ENCODE results near the gene NAT9. TPM values are rescaled to one million over a fixed set of nuclear protein-coding genes. Genes with fewer than 3 reads are reported as not detected.

Gene NAT9
- total RNA-seq, 6 experiments from 2014 or later: 10.0 to 23.0 (median 16.3) TPM

DNA sequence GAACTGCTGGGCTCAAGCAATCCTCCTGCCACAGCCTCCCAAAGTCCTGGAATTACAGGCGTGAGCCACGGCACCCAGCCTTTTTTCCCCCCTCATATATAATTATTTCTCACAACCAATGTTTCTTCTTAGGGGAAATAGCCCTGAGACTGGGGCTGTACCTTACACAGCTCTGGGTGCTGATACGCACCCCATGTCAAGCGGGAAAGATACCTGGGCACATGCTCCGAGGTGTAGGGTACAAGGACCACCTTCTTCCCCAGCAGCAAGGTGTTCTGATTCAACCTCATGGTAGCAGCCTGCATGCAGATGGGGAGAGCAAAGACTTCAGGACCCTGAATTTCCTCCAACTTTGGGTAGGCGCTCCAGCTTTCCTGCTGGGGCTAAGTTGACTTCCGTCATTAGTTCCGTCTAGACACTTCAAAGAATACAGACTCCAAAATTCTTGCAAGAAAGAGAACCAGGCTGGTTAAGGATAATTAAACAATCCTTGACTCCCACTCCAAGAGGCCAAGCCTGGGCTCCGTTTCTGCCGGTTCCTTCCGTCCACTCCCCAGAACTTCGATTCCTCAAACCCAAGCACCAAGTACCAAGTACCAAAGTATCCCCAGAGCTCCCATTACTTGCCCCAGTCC is 619 bp downstream of the NAT9 start:
- intact Hi-C loops (cut with DNase I): no loop called here
- TF ChIP-seq, protein P1, sequence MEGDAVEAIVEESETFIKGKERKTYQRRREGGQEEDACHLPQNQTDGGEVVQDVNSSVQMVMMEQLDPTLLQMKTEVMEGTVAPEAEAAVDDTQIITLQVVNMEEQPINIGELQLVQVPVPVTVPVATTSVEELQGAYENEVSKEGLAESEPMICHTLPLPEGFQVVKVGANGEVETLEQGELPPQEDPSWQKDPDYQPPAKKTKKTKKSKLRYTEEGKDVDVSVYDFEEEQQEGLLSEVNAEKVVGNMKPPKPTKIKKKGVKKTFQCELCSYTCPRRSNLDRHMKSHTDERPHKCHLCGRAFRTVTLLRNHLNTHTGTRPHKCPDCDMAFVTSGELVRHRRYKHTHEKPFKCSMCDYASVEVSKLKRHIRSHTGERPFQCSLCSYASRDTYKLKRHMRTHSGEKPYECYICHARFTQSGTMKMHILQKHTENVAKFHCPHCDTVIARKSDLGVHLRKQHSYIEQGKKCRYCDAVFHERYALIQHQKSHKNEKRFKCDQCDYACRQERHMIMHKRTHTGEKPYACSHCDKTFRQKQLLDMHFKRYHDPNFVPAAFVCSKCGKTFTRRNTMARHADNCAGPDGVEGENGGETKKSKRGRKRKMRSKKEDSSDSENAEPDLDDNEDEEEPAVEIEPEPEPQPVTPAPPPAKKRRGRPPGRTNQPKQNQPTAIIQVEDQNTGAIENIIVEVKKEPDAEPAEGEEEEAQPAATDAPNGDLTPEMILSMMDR (IDR thresholded peaks at IDR 0.05): no peak
- no peak for TF ChIP-seq POLR2A (IDR thresholded peaks at IDR 0.05)
- WGBS (ENCODE audit: insufficient coverage, low coverage, low lambda C conversion rate, missing lambda C conversion rate): 40% methylated on average over 11 of the region's 12 CpGs
- H3K4me3 ChIP-seq: peak overlapping the region; percentile 89 to 97 (median 97)
- peak overlapping the region; percentile 25 to 63 (median 61) for H3K27ac ChIP-seq
- DNase-seq (no peak), ATAC-seq (no peak)
- peaks cover 0 to 27% (median 9%) of the 10 kb centered on the region in 4 donors for H3K36me3 ChIP-seq
- H3K27me3 ChIP-seq: no peaks in the 10 kb centered on the region
- no peaks in the 10 kb centered on the region for H3K9me3 ChIP-seq
- H3K4me1 ChIP-seq: peaks cover 0 to 44% (median 17%) of the 10 kb centered on the region in 4 donors

- Histone ChIP-seq H3K4me1 (peaks cover 0 to 58% (median 26%) of the 10 kb centered on the region in 4 donors), H3K27ac (peak overlapping the region in 1 of 3 donors; percentile 47), H3K4me3 (no peak overlapping the region), H3K36me3 (peaks cover 0 to 33% (median 9%) of the 10 kb centered on the region in 4 donors), H3K9me3 (no peaks in the 10 kb centered on the region), H3K27me3 (no peaks in the 10 kb centered on the region)
- 64% methylated on average over 3 of the region's 6 CpGs for WGBS (ENCODE audit: insufficient coverage, low coverage, low lambda C conversion rate, missing lambda C conversion rate)
- ATAC-seq (peak in 1 of 4 donors; percentile 13), DNase-seq (no peak)
- intact Hi-C loops (cut with DNase I): no loop called here
- TF ChIP-seq, protein P1 (IDR thresholded peaks at IDR 0.05): no peak
- TF ChIP-seq POLR2A (IDR thresholded peaks at IDR 0.05): no peak
Observed at GRCh38 chr17:74773871-74774286, 2.3 kb downstream of the NAT9 start.

DNA sequence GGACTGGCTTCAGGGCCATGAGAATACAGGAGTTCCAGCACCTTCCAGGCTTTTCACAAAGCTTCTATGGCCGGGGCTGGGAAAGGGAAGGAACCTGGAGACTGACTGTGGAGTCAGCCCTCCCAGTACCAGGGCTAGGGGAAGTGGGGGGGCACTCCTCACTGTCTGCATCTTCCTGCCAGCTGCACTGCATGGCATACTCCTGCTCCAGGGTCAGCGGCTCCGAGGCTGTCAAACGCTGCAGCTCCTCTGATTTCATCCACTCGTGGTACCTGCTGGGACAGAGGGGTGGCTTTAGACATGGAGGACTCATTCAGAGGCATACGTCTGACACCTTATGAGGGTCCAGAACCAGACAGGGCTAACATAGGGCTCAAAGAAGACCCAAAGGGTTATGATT is 2.7 kb downstream of the NAT9 start:
- Histone ChIP-seq H3K27me3 (no peaks in the 10 kb centered on the region), H3K4me1 (peaks cover 0 to 61% (median 28%) of the 10 kb centered on the region in 4 donors), H3K9me3 (no peaks in the 10 kb centered on the region), H3K4me3 (no peak overlapping the region), H3K36me3 (peaks cover 0 to 35% (median 10%) of the 10 kb centered on the region in 4 donors), H3K27ac (peak overlapping the region in 2 of 3 donors; percentile 9 to 47)
- TF ChIP-seq POLR2A (IDR thresholded peaks at IDR 0.05): no peak
- TF ChIP-seq, protein P1 (IDR thresholded peaks at IDR 0.05): no peak
- 71% methylated on average over 5 of the region's 6 CpGs for WGBS (ENCODE audit: insufficient coverage, low coverage, low lambda C conversion rate, missing lambda C conversion rate)
- no peak for DNase-seq
- no peak for ATAC-seq
- intact Hi-C loops (cut with DNase I): no loop called here

DNA sequence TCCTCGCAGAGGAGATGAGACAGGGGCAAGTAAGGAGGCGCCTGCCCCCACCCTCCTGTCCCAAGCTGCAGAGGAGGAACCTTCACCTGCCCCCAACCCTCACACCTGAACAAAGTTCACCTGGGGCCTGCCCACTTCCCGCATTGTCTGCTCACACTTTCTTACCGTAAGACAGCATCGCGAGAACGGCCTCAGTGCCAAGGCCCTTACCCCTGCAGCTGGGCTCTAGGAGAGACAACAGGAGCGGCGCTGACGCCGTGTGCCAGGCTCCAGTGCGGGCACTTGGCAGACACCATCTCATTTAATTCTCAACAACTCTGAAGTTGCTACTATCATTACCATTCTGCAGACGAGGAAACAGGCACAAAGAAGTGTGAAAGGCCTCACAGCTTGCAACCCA is 4.1 kb downstream of the NAT9 start:
- Histone ChIP-seq H3K4me3 (no peak overlapping the region), H3K27ac (no peak overlapping the region), H3K4me1 (peaks cover 0 to 63% (median 31%) of the 10 kb centered on the region in 4 donors), H3K36me3 (peaks cover 0 to 35% (median 11%) of the 10 kb centered on the region in 4 donors), H3K9me3 (no peaks in the 10 kb centered on the region), H3K27me3 (no peaks in the 10 kb centered on the region)
- 64% methylated on average over 8 of the region's 13 CpGs for WGBS (ENCODE audit: insufficient coverage, low coverage, low lambda C conversion rate, missing lambda C conversion rate)
- ATAC-seq (no peak), DNase-seq (no peak)
- TF ChIP-seq, protein P1 (IDR thresholded peaks at IDR 0.05): no peak
- TF ChIP-seq POLR2A (IDR thresholded peaks at IDR 0.05): no peak
- intact Hi-C loops (cut with DNase I): no loop called here

Measured in right lobe of liver (tissue), 6 donors.